ENCODE results near the gene IL1RAPL1.

GRCh38 chrX:29215251-29215650, 628.0 kb downstream of the IL1RAPL1 start:
- TF ChIP-seq, protein P1, sequence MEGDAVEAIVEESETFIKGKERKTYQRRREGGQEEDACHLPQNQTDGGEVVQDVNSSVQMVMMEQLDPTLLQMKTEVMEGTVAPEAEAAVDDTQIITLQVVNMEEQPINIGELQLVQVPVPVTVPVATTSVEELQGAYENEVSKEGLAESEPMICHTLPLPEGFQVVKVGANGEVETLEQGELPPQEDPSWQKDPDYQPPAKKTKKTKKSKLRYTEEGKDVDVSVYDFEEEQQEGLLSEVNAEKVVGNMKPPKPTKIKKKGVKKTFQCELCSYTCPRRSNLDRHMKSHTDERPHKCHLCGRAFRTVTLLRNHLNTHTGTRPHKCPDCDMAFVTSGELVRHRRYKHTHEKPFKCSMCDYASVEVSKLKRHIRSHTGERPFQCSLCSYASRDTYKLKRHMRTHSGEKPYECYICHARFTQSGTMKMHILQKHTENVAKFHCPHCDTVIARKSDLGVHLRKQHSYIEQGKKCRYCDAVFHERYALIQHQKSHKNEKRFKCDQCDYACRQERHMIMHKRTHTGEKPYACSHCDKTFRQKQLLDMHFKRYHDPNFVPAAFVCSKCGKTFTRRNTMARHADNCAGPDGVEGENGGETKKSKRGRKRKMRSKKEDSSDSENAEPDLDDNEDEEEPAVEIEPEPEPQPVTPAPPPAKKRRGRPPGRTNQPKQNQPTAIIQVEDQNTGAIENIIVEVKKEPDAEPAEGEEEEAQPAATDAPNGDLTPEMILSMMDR (IDR thresholded peaks at IDR 0.05): no peak
- no peak for TF ChIP-seq EP300 (IDR thresholded peaks at IDR 0.05)
- no peak for TF ChIP-seq POLR2AphosphoS5 (IDR thresholded peaks at IDR 0.05)
